ENCODE data around the gene SMIM26. TPM values are rescaled to one million over a fixed set of nuclear protein-coding genes. Genes with fewer than 3 reads are reported as not detected.

Gene SMIM26
- total and polyA plus RNA-seq, 2 of the 13 experiments (the other 11 are each of a cell fraction or from before 2014, with no cell fraction given), result 214 to 249 TPM

- TF ChIP-seq NCOA2 (CRISPR knock-in tag; IDR thresholded peaks at IDR 0.05), result no peak
- TF ChIP-seq IRF2 (CRISPR knock-in tag; IDR thresholded peaks at IDR 0.05), result no peak; the same call in 1 of the 2 replicates
- TF ChIP-seq SMAD3 (CRISPR knock-in tag; IDR thresholded peaks at IDR 0.05), result no peak
- TF ChIP-seq ATF2 (CRISPR knock-in tag; IDR thresholded peaks at IDR 0.05), result peak; percentile 33; the same call in 1 of the 2 replicates
- TF ChIP-seq HDAC2 (CRISPR knock-in tag; IDR thresholded peaks at IDR 0.05), result peak; percentile 56; the same call in 1 of the 2 replicates
- TF ChIP-seq ELK4 (CRISPR knock-in tag; IDR thresholded peaks at IDR 0.05; ENCODE audit: borderline replicate concordance), result 0 out of 2 replicates have a peak, but pooled peaks have one; percentile 72
- TF ChIP-seq ZNF251 (CRISPR knock-in tag; IDR thresholded peaks at IDR 0.05), result no peak
- 0 out of 2 replicates have a peak, but pooled peaks have one; percentile 20 for TF ChIP-seq NFKBIZ (CRISPR knock-in tag; IDR thresholded peaks at IDR 0.05)
- TF ChIP-seq ZNF781 (CRISPR knock-in tag; IDR thresholded peaks at IDR 0.05; ENCODE audit: borderline replicate concordance, not compliant biosample characterization), result peak; percentile 59
- TF ChIP-seq SIX1 (CRISPR knock-in tag; IDR thresholded peaks at IDR 0.05; ENCODE audit: borderline replicate concordance), result 0 out of 2 replicates have a peak, but pooled peaks have one; percentile 16
- peak; percentile 80; the same call in 1 of the 2 replicates for TF ChIP-seq ZFP90 (CRISPR knock-in tag; IDR thresholded peaks at IDR 0.05; ENCODE audit: borderline replicate concordance)
- TF ChIP-seq ZNF138 (CRISPR knock-in tag; IDR thresholded peaks at IDR 0.05; ENCODE audit: low read depth), result no peak
- TF ChIP-seq HDAC6 (IDR thresholded peaks at IDR 0.05; ENCODE audit: low read depth, low read length), result no peak
- TF ChIP-seq U2AF2 (IDR thresholded peaks at IDR 0.05; ENCODE audit: low read depth, low read length), result no peak
- peak; percentile 17; the same call in 1 of the 2 replicates for TF ChIP-seq ZNF230 (CRISPR knock-in tag; IDR thresholded peaks at IDR 0.05)
- peak; percentile 19; the same call in 1 of the 2 replicates for TF ChIP-seq ZSCAN9 (CRISPR knock-in tag; IDR thresholded peaks at IDR 0.05; ENCODE audit: borderline replicate concordance)
- no peak; the same call in 1 of the 2 replicates for TF ChIP-seq KLF15 (CRISPR knock-in tag; IDR thresholded peaks at IDR 0.05; ENCODE audit: borderline replicate concordance)
- TF ChIP-seq ZXDC (CRISPR knock-in tag; IDR thresholded peaks at IDR 0.05), result peak; percentile 50; the same call in 1 of the 2 replicates
- 0 out of 2 replicates have a peak, but pooled peaks have one; percentile 16 for TF ChIP-seq HNF4A (CRISPR knock-in tag; IDR thresholded peaks at IDR 0.05)
- no peak for TF ChIP-seq ONECUT2 (CRISPR knock-in tag; IDR thresholded peaks at IDR 0.05)
- no peak for TF ChIP-seq ZNF850 (CRISPR knock-in tag; conservative IDR thresholded peaks at IDR 0.05)
- TF ChIP-seq KDM1A (CRISPR knock-in tag; IDR thresholded peaks at IDR 0.05), result no peak
- TF ChIP-seq FOXA1 (IDR thresholded peaks at IDR 0.05), result no peak
- TF ChIP-seq FOXA1 (CRISPR knock-in tag; IDR thresholded peaks at IDR 0.05), result peak; percentile 22; the same call in 1 of the 2 replicates
Measured at GRCh38 chr20:18587665-18588573, 20.7 kb downstream of the SMIM26 start, which contains the start of gene DTD1 (continued).

Measured in HepG2 (cell line).